Upper lobe of left lung (tissue), 6 donors: ENCODE data around the gene FOXM1. TPM values are rescaled to one million over a fixed set of nuclear protein-coding genes. Genes with fewer than 3 reads are reported as not detected.
A peak's percentile ranks its signal among the peaks of the same experiment; 100 is the strongest.

ENCODE experiments used
- ATAC-seq, 2 donors: fragments of 200-7000 bp; cut with Tn5 transposase; one replicate each; pipeline ENCODE4 v1.9.1; 2022; ENCODE audit warnings: mild to moderate bottlenecking in 2 of 2, moderate library complexity in 2 of 2; ENCODE audit not compliant: low FRiP score in 2 of 2
- DNase-seq, 2 donors: peaks; one replicate each; pipeline ENCODE4 v3.0.0-alpha.2; 2019 to 2020
- H3K27ac ChIP-seq, 4 donors: fragments of 200-600 bp; sonication (generic); one replicate each; pipeline ENCODE4 v1.5.1; 2016 to 2019
- H3K27me3 ChIP-seq, 4 donors: fragments of 200-600 bp; sonication (generic); one replicate each; pipeline ENCODE4 v1.5.1; 2017 to 2019
- H3K36me3 ChIP-seq, 4 donors: fragments of 200-600 bp; sonication (generic); one replicate each; pipeline ENCODE4 v1.5.1; 2016 to 2019
- H3K4me1 ChIP-seq, 4 donors: fragments of 200-600 bp; sonication (generic); one replicate each; pipeline ENCODE4 v1.5.1; 2018 to 2019
- H3K4me3 ChIP-seq, 4 donors: fragments of 200-600 bp; sonication (generic); one replicate each; pipeline ENCODE4 v1.5.1; 2017 to 2019; ENCODE audit warnings: mild to moderate bottlenecking in 2 of 4, moderate library complexity in 1 of 4
- H3K9me3 ChIP-seq, 4 donors: fragments of 200-600 bp; sonication (generic); one replicate each; pipeline ENCODE4 v1.5.1; 2018 to 2019
- CTCF ChIP-seq, 6 experiments: fragments of 450-650 bp in 4 of 6; fragments of 200-600 bp in 2 of 6; sonication (generic) in 2 of 6; IDR thresholded peaks; one replicate each; pipeline ENCODE4 v1.5.1; 2016 to 2019; ENCODE audit warnings: antibody characterized with exemption in 6 of 6
- EP300 ChIP-seq, 4 donors: sonication (generic); formaldehyde crosslinking; IDR thresholded peaks; one replicate each; pipeline ENCODE4 v1.5.1; 2017; ENCODE audit warnings: antibody characterized with exemption in 4 of 4, control low read depth in 2 of 4
- POLR2A ChIP-seq, 4 donors: fragments of 450-650 bp; IDR thresholded peaks; one replicate each; pipeline ENCODE4 v1.5.1; 2016 to 2017; ENCODE audit warnings: antibody characterized with exemption in 4 of 4, mild to moderate bottlenecking in 2 of 4
- POLR2AphosphoS5 ChIP-seq, 2 donors: sonication (generic); formaldehyde crosslinking; IDR thresholded peaks; one replicate each; pipeline ENCODE4 v1.5.1; 2017; ENCODE audit warnings: antibody characterized with exemption in 2 of 2
- WGBS, 2 donors: methylation state at CpG; one replicate each; pipeline ENCODE4 v1.1.5; 2017 to 2018; 5-methylcytosine and 5-hydroxymethylcytosine counted together
- total RNA-seq, 6 donors: library from RNA; depleted of rRNA in 4 of 6; stranded (reverse); fragments of >200 nt in 4 of 6; gene quantifications; one replicate each; pipeline versions ENCODE4 v1.1.0 to v1.2.1, GENCODE V29; 2016 to 2021
- donor health status: DM: no; HTN: no; CAD: no; lungs with moderate emphysema.
- donor health status: DM: no; HTN: yes; CAD: no; lungs with severe emphysema.

Gene FOXM1
- total RNA-seq, 6 donors from 2014 or later = 2.1 to 27.6 (median 4.9) TPM; not detected in 1

- no peaks in the 10 kb centered on the region for H3K9me3 ChIP-seq
- H3K4me3 ChIP-seq = no peak overlapping the region
- H3K27me3 ChIP-seq = no peaks in the 10 kb centered on the region
- peaks cover 5 to 41% (median 23%) of the 10 kb centered on the region in 4 donors for H3K36me3 ChIP-seq
- DNase-seq = no peak
- no peak for TF ChIP-seq POLR2AphosphoS5 (IDR thresholded peaks at IDR 0.05)
- no peak for TF ChIP-seq EP300 (IDR thresholded peaks at IDR 0.05)
- no peak for TF ChIP-seq POLR2A (IDR thresholded peaks at IDR 0.05)
- TF ChIP-seq CTCF (IDR thresholded peaks at IDR 0.05) = no peak
- H3K27ac ChIP-seq = no peak overlapping the region
- 84 to 85% methylated on average over 6 of the region's 6 CpGs for WGBS, 2 donors
- no peak for ATAC-seq
- peaks cover 0 to 12% (median 8%) of the 10 kb centered on the region in 4 donors for H3K4me1 ChIP-seq
Measured at GRCh38 chr12:2832550-2833127, 44.3 kb downstream of the FOXM1 start.

- 92 to 93% methylated on average over 6 of the region's 6 CpGs for WGBS, 2 donors
- H3K4me1 ChIP-seq = peaks cover 0 to 1% (median under 1%) of the 10 kb centered on the region in 4 donors
- no peaks in the 10 kb centered on the region for H3K27me3 ChIP-seq
- no peak for TF ChIP-seq CTCF (IDR thresholded peaks at IDR 0.05)
- TF ChIP-seq EP300 (IDR thresholded peaks at IDR 0.05) = no peak
- no peak for TF ChIP-seq POLR2AphosphoS5 (IDR thresholded peaks at IDR 0.05)
- TF ChIP-seq POLR2A (IDR thresholded peaks at IDR 0.05) = no peak
- DNase-seq = no peak
- H3K27ac ChIP-seq = no peak overlapping the region
- H3K9me3 ChIP-seq = no peaks in the 10 kb centered on the region
- no peak for ATAC-seq
- H3K4me3 ChIP-seq = no peak overlapping the region
- H3K36me3 ChIP-seq = peaks cover 14 to 74% (median 56%) of the 10 kb centered on the region in 4 donors
Measured at GRCh38 chr12:2829275-2829674, 47.7 kb downstream of the FOXM1 start.

GRCh38 chr12:2826721-2827515, 50.1 kb downstream of the FOXM1 start:
- 89 to 93% methylated on average over 13 to 14 of the region's 14 CpGs for WGBS, 2 donors
- Histone ChIP-seq H3K27me3 (no peaks in the 10 kb centered on the region), H3K27ac (no peak overlapping the region), H3K36me3 (peaks cover 35 to 98% (median 80%) of the 10 kb centered on the region in 4 donors), H3K4me1 (no peaks in the 10 kb centered on the region), H3K4me3 (no peak overlapping the region), H3K9me3 (no peaks in the 10 kb centered on the region)
- ATAC-seq (peak in 1 of 2 donors; percentile 31), DNase-seq (peak in 1 of 2 donors; percentile 49)
- TF ChIP-seq CTCF (IDR thresholded peaks at IDR 0.05) (no peak), EP300 (IDR thresholded peaks at IDR 0.05) (no peak), POLR2AphosphoS5 (IDR thresholded peaks at IDR 0.05) (no peak), POLR2A (IDR thresholded peaks at IDR 0.05) (no peak)

GRCh38 chr12:2826036-2826435, 50.9 kb downstream of the FOXM1 start:
- 95 to 97% methylated on average over 3 of the region's 3 CpGs for WGBS, 2 donors
- peaks cover 37 to 100% (median 88%) of the 10 kb centered on the region in 4 donors for H3K36me3 ChIP-seq
- DNase-seq (no peak), ATAC-seq (no peak)
- H3K4me1 ChIP-seq = no peaks in the 10 kb centered on the region
- H3K27ac ChIP-seq = no peak overlapping the region
- no peaks in the 10 kb centered on the region for H3K9me3 ChIP-seq
- TF ChIP-seq CTCF (IDR thresholded peaks at IDR 0.05) (no peak), POLR2AphosphoS5 (IDR thresholded peaks at IDR 0.05) (no peak), POLR2A (IDR thresholded peaks at IDR 0.05) (no peak), EP300 (IDR thresholded peaks at IDR 0.05) (no peak)
- H3K4me3 ChIP-seq = no peak overlapping the region
- no peaks in the 10 kb centered on the region for H3K27me3 ChIP-seq
